KMS-11 (cell line): ENCODE measurements around the gene GOLT1A.

Source experiments
- H2AFZ ChIP-seq: fragments of 200-600 bp; sonication (generic); 2 replicates; pipeline ENCODE4 v1.6.1; 2016; ENCODE audit warnings: antibody characterized with exemption, mixed run types, low read depth
- H3K27ac ChIP-seq: fragments of 200-600 bp; sonication (generic); 2 replicates; pipeline ENCODE4 v1.6.1; 2016; ENCODE audit warnings: mild to moderate bottlenecking, mixed run types
- H3K27me3 ChIP-seq: fragments of 200-600 bp; sonication (generic); 2 replicates; pipeline ENCODE4 v1.6.1; 2017; ENCODE audit warnings: mild to moderate bottlenecking, low read depth, mixed run types, moderate library complexity; ENCODE audit not compliant: insufficient read depth
- H3K36me3 ChIP-seq: fragments of 200-600 bp; sonication (generic); 2 replicates; pipeline ENCODE4 v1.6.1; 2017; ENCODE audit warnings: mild to moderate bottlenecking, mixed run types; ENCODE audit not compliant: insufficient read depth
- H3K4me1 ChIP-seq: fragments of 200-600 bp; sonication (generic); 2 replicates; pipeline ENCODE4 v1.6.1; 2016; ENCODE audit warnings: mild to moderate bottlenecking, low read depth, mixed run types; ENCODE audit not compliant: poor library complexity, severe bottlenecking
- H3K4me2 ChIP-seq: fragments of 200-600 bp; sonication (generic); 2 replicates; pipeline ENCODE4 v1.7.0; 2016; ENCODE audit warnings: mild to moderate bottlenecking, mixed run types
- H3K4me3 ChIP-seq: fragments of 200-600 bp; sonication (generic); IDR thresholded peaks from 2 replicates; pipeline ENCODE4 v1.6.1; 2017; ENCODE audit warnings: low read depth, low read length, mixed read lengths; ENCODE audit not compliant: insufficient read depth
- H3K79me2 ChIP-seq: fragments of 200-600 bp; sonication (generic); 2 replicates; pipeline ENCODE4 v1.6.1; 2016; ENCODE audit warnings: low read depth, mixed run types; ENCODE audit not compliant: insufficient read depth
- H3K9ac ChIP-seq: fragments of 200-600 bp; sonication (generic); 2 replicates; pipeline ENCODE4 v1.6.1; 2016; ENCODE audit warnings: mild to moderate bottlenecking, mixed run types
- H4K20me1 ChIP-seq: fragments of 200-600 bp; sonication (generic); 2 replicates; pipeline ENCODE4 v1.6.1; 2016; ENCODE audit warnings: mild to moderate bottlenecking, mixed run types; ENCODE audit not compliant: insufficient read depth
- CTCF ChIP-seq: fragments of 200-600 bp; sonication (generic); conservative IDR thresholded peaks from 2 replicates; pipeline ENCODE4 v1.6.1; 2017; ENCODE audit warnings: low read depth, mild to moderate bottlenecking, antibody characterized with exemption, low read length, moderate library complexity, mixed read lengths

The GOLT1A gene

GRCh38 chr1:204196068-204196795 lies 17.6 kb downstream of the GOLT1A start, which contains the start of gene KISS1:
KISS1 (minus strand) TSS chr1:204196491; CDS start chr1:204192876, 3,615 bp downstream.
- H2AFZ ChIP-seq = no peak within 1 kb of the TSS
- H4K20me1 ChIP-seq = no peaks in the 10 kb centered on the region; the same call in 1 of the 2 replicates
- H3K27ac ChIP-seq = no peak within 1 kb of the TSS
- H3K27me3 ChIP-seq = peaks cover 4% of the 10 kb centered on the region; the same call in 1 of the 2 replicates
- H3K4me2 ChIP-seq = no peak within 1 kb of the TSS
- no peak for TF ChIP-seq CTCF
- H3K4me3 ChIP-seq = no peak within 1 kb of the TSS
- no peaks in the 10 kb centered on the region for H3K4me1 ChIP-seq
- H3K9ac ChIP-seq = no peak within 1 kb of the TSS
- H3K79me2 ChIP-seq = no peaks in the 10 kb centered on the region
- H3K36me3 ChIP-seq = no peaks in the 10 kb centered on the region

- no peak overlapping the region for H2AFZ ChIP-seq
- H4K20me1 ChIP-seq = no peaks in the 10 kb centered on the region; the same call in 1 of the 2 replicates
- no peaks in the 10 kb centered on the region for H3K79me2 ChIP-seq
- H3K27ac ChIP-seq = no peak overlapping the region
- no peak overlapping the region for H3K4me2 ChIP-seq
- no peak overlapping the region for H3K4me3 ChIP-seq
- no peaks in the 10 kb centered on the region for H3K36me3 ChIP-seq
- no peaks in the 10 kb centered on the region for H3K4me1 ChIP-seq
- peaks cover 9% of the 10 kb centered on the region; the same call in 1 of the 2 replicates for H3K27me3 ChIP-seq
- H3K9ac ChIP-seq = no peak overlapping the region
- no peak for TF ChIP-seq CTCF
Measured at GRCh38 chr1:204194771-204195170, 19.0 kb downstream of the GOLT1A start.

- Histone ChIP-seq H2AFZ (no peak overlapping the region), H3K36me3 (no peaks in the 10 kb centered on the region), H3K27ac (no peak overlapping the region), H3K4me2 (no peak overlapping the region), H3K9ac (no peak overlapping the region), H3K79me2 (no peaks in the 10 kb centered on the region), H4K20me1 (no peaks in the 10 kb centered on the region; the same call in 1 of the 2 replicates), H3K27me3 (peaks cover 12% of the 10 kb centered on the region; the same call in 1 of the 2 replicates), H3K4me1 (no peaks in the 10 kb centered on the region), H3K4me3 (no peak overlapping the region)
- no peak for TF ChIP-seq CTCF
Measured at GRCh38 chr1:204194080-204194479, 19.7 kb downstream of the GOLT1A start.

GRCh38 chr1:204192589-204193352 lies 21.0 kb downstream of the GOLT1A start:
- H3K27ac ChIP-seq = no peak overlapping the region
- H3K4me2 ChIP-seq = no peak overlapping the region
- no peak overlapping the region for H3K4me3 ChIP-seq
- H3K4me1 ChIP-seq = no peaks in the 10 kb centered on the region
- H3K27me3 ChIP-seq = peaks cover 12% of the 10 kb centered on the region; the same call in 1 of the 2 replicates
- no peaks in the 10 kb centered on the region for H3K36me3 ChIP-seq
- H2AFZ ChIP-seq = no peak overlapping the region
- H3K9ac ChIP-seq = no peak overlapping the region
- H3K79me2 ChIP-seq = no peaks in the 10 kb centered on the region
- no peaks in the 10 kb centered on the region; the same call in 1 of the 2 replicates for H4K20me1 ChIP-seq
- no peak for TF ChIP-seq CTCF
